Glutamatergic neuron (in vitro differentiated cells): ENCODE measurements around the gene ASCC3. TPM values are rescaled to one million over a fixed set of nuclear protein-coding genes. Genes with fewer than 3 reads are reported as not detected.

ENCODE experiments used
- DNase-seq: peaks from one replicate; pipeline ENCODE4 v3.0.0; 2022
- H3K27ac Mint-ChIP-seq: one replicate; pipeline ENCODE4 v1.8.0; 2020; ENCODE audit warnings: mild to moderate bottlenecking, mixed read lengths, inconsistent platforms; ENCODE audit not compliant: unreplicated experiment
- H3K27me3 Mint-ChIP-seq: one replicate; pipeline ENCODE4 v1.8.0; 2020; ENCODE audit warnings: mild to moderate bottlenecking, moderate library complexity, mixed read lengths, inconsistent platforms; ENCODE audit not compliant: unreplicated experiment
- H3K36me3 Mint-ChIP-seq: one replicate; pipeline ENCODE4 v1.8.0; 2020; ENCODE audit warnings: mild to moderate bottlenecking, mixed read lengths, inconsistent platforms; ENCODE audit not compliant: unreplicated experiment
- H3K4me1 Mint-ChIP-seq: one replicate; pipeline ENCODE4 v1.8.0; 2020; ENCODE audit warnings: mild to moderate bottlenecking, low read depth, mixed read lengths, inconsistent platforms; ENCODE audit not compliant: unreplicated experiment
- H3K4me3 Mint-ChIP-seq: one replicate; pipeline ENCODE4 v1.8.0; 2020; ENCODE audit warnings: mild to moderate bottlenecking, mixed read lengths, inconsistent platforms; ENCODE audit not compliant: unreplicated experiment
- H3K9me3 Mint-ChIP-seq: one replicate; pipeline ENCODE4 v1.8.0; 2020; ENCODE audit warnings: mild to moderate bottlenecking, moderate library complexity, mixed read lengths, inconsistent platforms; ENCODE audit not compliant: unreplicated experiment
- CTCF ChIP-seq: fragments of 200-600 bp; sonication (generic); IDR thresholded peaks from one replicate; pipeline ENCODE4 v1.5.0; 2021; ENCODE audit not compliant: partially characterized antibody, unreplicated experiment
- total RNA-seq: library from RNA; stranded (reverse); fragmentation: NEBNext Ultra II Directional; extraction: Animal tissue kit (Norgen Biotek cat#: 25700); gene quantifications from one replicate; pipeline ENCODE4 v1.2.1, GENCODE V29; 2021; ENCODE audit not compliant: unreplicated experiment

ASCC3 gene
- total RNA-seq, 1 donor from 2014 or later: 49.6 TPM

- no peak for TF ChIP-seq CTCF
- Mint-ChIP-seq H3K4me3 (no peak overlapping the region), H3K4me1 (no peaks in the 10 kb centered on the region), H3K36me3 (peaks cover 9% of the 10 kb centered on the region), H3K27me3 (peaks cover 3% of the 10 kb centered on the region), H3K27ac (no peak overlapping the region), H3K9me3 (no peaks in the 10 kb centered on the region)
- DNase-seq: no peak
Measured at GRCh38 chr6:100617633-100618350, 263.3 kb downstream of the ASCC3 start.

- Mint-ChIP-seq H3K4me3 (no peak overlapping the region), H3K27me3 (peaks cover 2% of the 10 kb centered on the region), H3K9me3 (no peaks in the 10 kb centered on the region), H3K27ac (no peak overlapping the region), H3K4me1 (peaks cover 6% of the 10 kb centered on the region), H3K36me3 (no peaks in the 10 kb centered on the region)
- TF ChIP-seq CTCF: no peak
- no peak for DNase-seq
Measured at GRCh38 chr6:100614933-100615332, 266.2 kb downstream of the ASCC3 start.

- H3K4me3 Mint-ChIP-seq: no peak overlapping the region
- no peaks in the 10 kb centered on the region for H3K9me3 Mint-ChIP-seq
- H3K36me3 Mint-ChIP-seq: no peaks in the 10 kb centered on the region
- H3K27ac Mint-ChIP-seq: no peak overlapping the region
- peaks cover 8% of the 10 kb centered on the region for H3K4me1 Mint-ChIP-seq
- peaks cover 2% of the 10 kb centered on the region for H3K27me3 Mint-ChIP-seq
- TF ChIP-seq CTCF: no peak
- no peak for DNase-seq
Measured at GRCh38 chr6:100614386-100614785, 266.7 kb downstream of the ASCC3 start.

GRCh38 chr6:100613656-100614055, 267.5 kb downstream of the ASCC3 start:
- no peaks in the 10 kb centered on the region for H3K9me3 Mint-ChIP-seq
- H3K4me1 Mint-ChIP-seq: peaks cover 8% of the 10 kb centered on the region
- H3K36me3 Mint-ChIP-seq: no peaks in the 10 kb centered on the region
- H3K27ac Mint-ChIP-seq: no peak overlapping the region
- no peak for TF ChIP-seq CTCF
- H3K4me3 Mint-ChIP-seq: no peak overlapping the region
- peaks cover 2% of the 10 kb centered on the region for H3K27me3 Mint-ChIP-seq
- no peak for DNase-seq

- no peak for DNase-seq
- Mint-ChIP-seq H3K27ac (peak overlapping the region; percentile 64), H3K27me3 (peaks cover 2% of the 10 kb centered on the region), H3K4me1 (peaks cover 8% of the 10 kb centered on the region), H3K9me3 (no peaks in the 10 kb centered on the region), H3K4me3 (no peak overlapping the region), H3K36me3 (no peaks in the 10 kb centered on the region)
- no peak for TF ChIP-seq CTCF
Measured at GRCh38 chr6:100612094-100612493, 269.0 kb downstream of the ASCC3 start.
